GM19025 (cell line): ENCODE measurements around the gene CFAP58.

Experiments
- ATAC-seq: cut with Tn5 transposase; IDR thresholded peaks from one replicate; pipeline ENCODE4 v1.9.1; 2021; ENCODE audit warnings: mild to moderate bottlenecking, low read depth, moderate library complexity; ENCODE audit not compliant: unreplicated experiment

Gene CFAP58

GRCh38 chr10:104359811-104360210 is 6.2 kb downstream of the CFAP58 start:
- no peak for ATAC-seq

- no peak for ATAC-seq
Observed at GRCh38 chr10:104367904-104368303, 14.3 kb downstream of the CFAP58 start.

GRCh38 chr10:104368381-104368780 is 14.7 kb downstream of the CFAP58 start:
- ATAC-seq, result no peak

- ATAC-seq, result no peak
Observed at GRCh38 chr10:104371753-104372152, 18.1 kb downstream of the CFAP58 start.

- ATAC-seq, result no peak
Observed at GRCh38 chr10:104374591-104374990, 21.0 kb downstream of the CFAP58 start.

GRCh38 chr10:104376784-104377300 is 23.2 kb downstream of the CFAP58 start:
- ATAC-seq, result no peak

GRCh38 chr10:104380336-104380735 is 26.7 kb downstream of the CFAP58 start:
- ATAC-seq, result no peak

- no peak for ATAC-seq
Observed at GRCh38 chr10:104387130-104387888, 33.7 kb downstream of the CFAP58 start.

GRCh38 chr10:104388830-104389229 is 35.2 kb downstream of the CFAP58 start:
- ATAC-seq, result no peak

- ATAC-seq, result no peak
Observed at GRCh38 chr10:104391150-104391968, 37.7 kb downstream of the CFAP58 start.

GRCh38 chr10:104391969-104392296 is 38.3 kb downstream of the CFAP58 start:
- ATAC-seq, result no peak

GRCh38 chr10:104393387-104393786 is 39.8 kb downstream of the CFAP58 start:
- no peak for ATAC-seq

GRCh38 chr10:104396581-104396980 is 42.9 kb downstream of the CFAP58 start:
- no peak for ATAC-seq

- ATAC-seq, result no peak
Observed at GRCh38 chr10:104403636-104404035, 50.0 kb downstream of the CFAP58 start.

- no peak for ATAC-seq
Observed at GRCh38 chr10:104406715-104407650, 53.4 kb downstream of the CFAP58 start.

GRCh38 chr10:104413528-104413927 is 59.9 kb downstream of the CFAP58 start:
- ATAC-seq, result no peak

GRCh38 chr10:104415526-104416165 is 62.0 kb downstream of the CFAP58 start:
- ATAC-seq, result no peak

GRCh38 chr10:104416851-104417250 is 63.2 kb downstream of the CFAP58 start:
- ATAC-seq, result no peak

GRCh38 chr10:104417637-104418292 is 64.1 kb downstream of the CFAP58 start:
- no peak for ATAC-seq

- peak; percentile 95 for ATAC-seq
Observed at GRCh38 chr10:104424719-104425118, 71.1 kb downstream of the CFAP58 start.
